Hematopoietic multipotent progenitor cell treated with erythropoietin and hydrocortisone succinate and interleukin-3 and kit ligand, for 6 days (in vitro differentiated cells): ENCODE results near the gene TGM5.
A peak's percentile ranks its signal among the peaks of the same experiment; 100 is the strongest.
"Not testable (repeated sequence)": the region's sequence is repeated elsewhere in the genome, so short reads cannot be mapped to it uniquely, and the experiment has no call there.

Source experiments
- DNase-seq: peaks from one replicate; pipeline ENCODE4 v3.0.0-alpha.2; 2015

Gene TGM5, protein sequence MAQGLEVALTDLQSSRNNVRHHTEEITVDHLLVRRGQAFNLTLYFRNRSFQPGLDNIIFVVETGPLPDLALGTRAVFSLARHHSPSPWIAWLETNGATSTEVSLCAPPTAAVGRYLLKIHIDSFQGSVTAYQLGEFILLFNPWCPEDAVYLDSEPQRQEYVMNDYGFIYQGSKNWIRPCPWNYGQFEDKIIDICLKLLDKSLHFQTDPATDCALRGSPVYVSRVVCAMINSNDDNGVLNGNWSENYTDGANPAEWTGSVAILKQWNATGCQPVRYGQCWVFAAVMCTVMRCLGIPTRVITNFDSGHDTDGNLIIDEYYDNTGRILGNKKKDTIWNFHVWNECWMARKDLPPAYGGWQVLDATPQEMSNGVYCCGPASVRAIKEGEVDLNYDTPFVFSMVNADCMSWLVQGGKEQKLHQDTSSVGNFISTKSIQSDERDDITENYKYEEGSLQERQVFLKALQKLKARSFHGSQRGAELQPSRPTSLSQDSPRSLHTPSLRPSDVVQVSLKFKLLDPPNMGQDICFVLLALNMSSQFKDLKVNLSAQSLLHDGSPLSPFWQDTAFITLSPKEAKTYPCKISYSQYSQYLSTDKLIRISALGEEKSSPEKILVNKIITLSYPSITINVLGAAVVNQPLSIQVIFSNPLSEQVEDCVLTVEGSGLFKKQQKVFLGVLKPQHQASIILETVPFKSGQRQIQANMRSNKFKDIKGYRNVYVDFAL

GRCh38 chr15:43266834-43267233 is at the start of gene TGM5:
Gene TGM5, minus strand, starts transcription at chr15:43266928. Its CDS starts 79 bp downstream, at chr15:43266849.
- no peak for DNase-seq

- DNase-seq, result no peak
Measured at GRCh38 chr15:43314171-43314570, 47.4 kb upstream of the TGM5 start.

DNA sequence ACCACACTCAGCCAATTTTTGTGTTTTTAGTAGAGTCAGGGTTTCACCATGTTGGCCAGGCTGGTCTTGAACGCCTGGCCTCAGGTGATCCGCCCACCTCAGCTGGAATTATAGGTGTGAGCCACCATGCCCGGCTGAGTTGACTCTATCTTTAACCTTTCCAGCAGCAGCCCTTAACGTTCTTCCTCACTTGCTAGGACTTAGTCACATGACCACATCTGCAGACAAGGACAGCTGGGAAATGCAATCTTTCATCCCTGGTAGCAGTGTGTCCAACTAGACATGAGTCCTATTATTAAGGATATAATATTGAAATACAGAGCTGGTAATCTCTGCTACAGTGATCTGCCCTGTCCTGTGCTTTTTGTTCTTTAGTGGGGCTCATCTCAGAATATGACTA is 45.6 kb upstream of the TGM5 start:
- no peak for DNase-seq

- no peak for DNase-seq
Measured at GRCh38 chr15:43302205-43302817, 35.6 kb upstream of the TGM5 start, which contains the start of gene TGM7. Gene TGM7, minus strand, starts transcription at chr15:43302255.

DNA sequence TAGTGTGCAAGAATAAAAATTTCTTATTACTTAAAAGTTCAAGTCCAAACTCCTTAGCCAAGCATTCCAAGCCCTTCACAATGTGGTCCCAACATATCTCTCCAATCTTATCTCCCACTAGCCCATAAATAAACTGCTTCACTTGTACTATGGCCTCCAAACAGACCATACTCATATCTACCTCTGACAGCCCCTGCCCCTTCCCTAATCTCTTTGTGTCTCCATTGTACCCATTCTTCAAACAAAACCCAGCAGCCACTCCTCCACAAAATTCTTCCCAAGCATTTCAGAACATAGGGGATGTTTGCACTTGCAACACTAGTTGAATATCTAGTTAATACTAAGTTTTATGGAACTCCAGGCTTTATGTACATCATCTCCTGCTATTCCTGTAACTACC is 33.2 kb upstream of the TGM5 start:
- DNase-seq, result no peak

GRCh38 chr15:43299411-43299810 is 32.7 kb upstream of the TGM5 start:
- DNase-seq, result no peak

DNA sequence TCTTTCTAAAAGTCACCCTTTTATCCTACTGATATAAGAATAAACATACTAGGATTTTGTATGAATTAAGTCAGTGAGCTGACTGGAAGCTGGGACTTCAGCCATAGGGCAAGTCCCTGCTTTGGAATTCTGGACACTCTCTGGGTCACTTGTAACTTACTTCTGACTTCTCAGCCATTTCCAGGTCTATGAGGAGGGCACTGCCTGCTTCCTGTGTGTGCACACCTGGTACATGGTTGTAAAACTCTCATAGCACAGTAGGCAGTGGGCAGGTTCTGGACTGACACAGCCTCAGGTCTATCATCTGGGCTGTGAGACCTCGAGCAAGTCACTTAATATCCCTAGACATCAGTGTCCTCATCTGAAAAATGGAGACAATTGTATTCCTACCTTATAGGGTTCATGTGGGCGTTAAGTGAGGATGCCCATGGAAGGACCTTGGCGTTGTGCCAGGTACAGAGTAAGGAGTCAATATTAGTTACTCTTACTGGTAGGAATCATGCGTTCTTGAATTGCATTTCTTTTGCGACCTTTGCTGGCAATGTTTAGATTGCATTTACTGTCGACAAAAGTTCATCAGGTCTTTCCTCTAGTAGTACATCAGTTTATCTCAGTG is 27.5 kb upstream of the TGM5 start:
- no peak for DNase-seq

DNA sequence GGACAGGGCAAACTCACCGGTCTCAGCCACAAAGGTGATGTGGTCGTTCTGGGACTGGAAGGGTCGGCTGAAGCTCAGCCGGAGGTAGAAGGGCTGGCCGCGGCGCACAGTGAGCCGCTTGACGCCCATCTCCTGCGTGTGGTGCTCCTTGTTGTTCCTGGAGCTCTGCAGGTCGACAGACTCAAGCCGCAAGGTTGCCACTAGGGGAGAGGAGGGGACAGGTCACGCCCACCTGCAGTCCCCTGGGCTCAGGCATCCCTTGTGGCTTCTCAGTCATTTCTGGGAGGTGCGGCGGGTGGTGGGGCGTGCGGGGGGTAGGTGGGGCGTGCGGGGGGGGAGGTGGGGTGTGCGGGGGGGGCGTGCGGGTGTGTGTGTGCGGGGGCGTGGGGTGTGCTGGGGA is 26.7 kb upstream of the TGM5 start:
- peak; percentile 39 for DNase-seq

DNA sequence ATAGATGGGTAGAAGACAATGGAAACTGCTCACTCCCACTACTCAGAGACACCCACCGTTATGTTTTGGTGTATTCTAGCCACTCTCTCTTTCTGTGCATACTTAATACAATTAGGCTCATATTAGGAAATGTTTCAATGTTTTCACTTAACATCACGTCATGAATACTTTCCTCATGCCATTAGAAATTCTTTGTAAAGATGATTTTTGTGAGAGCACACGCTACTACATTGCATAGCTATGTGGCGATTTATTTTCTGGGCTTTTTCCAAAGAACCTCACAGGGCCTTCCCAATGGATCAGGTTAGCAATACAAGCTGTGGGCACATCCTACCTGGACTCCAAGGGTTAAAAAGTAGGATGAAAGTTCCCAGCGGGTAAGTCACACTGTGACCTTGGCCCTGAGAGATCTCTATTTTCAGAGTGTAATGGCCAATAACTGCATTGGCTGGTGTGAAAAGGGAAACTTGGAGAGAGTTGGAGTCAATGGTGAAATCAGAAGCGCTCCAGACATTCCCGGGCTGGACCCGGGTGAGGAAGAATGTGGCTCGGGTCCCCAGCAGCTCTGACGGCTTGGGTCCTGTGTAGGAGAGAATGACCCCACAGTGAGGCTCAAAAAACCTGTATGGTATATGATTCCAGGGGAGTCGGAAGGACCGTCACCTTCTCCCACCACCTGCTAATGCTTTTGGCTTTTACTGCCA is 25.8 kb upstream of the TGM5 start:
- DNase-seq, result no peak

- not testable (repeated sequence) for DNase-seq
Measured at GRCh38 chr15:43289656-43290055, 22.9 kb upstream of the TGM5 start.

DNA sequence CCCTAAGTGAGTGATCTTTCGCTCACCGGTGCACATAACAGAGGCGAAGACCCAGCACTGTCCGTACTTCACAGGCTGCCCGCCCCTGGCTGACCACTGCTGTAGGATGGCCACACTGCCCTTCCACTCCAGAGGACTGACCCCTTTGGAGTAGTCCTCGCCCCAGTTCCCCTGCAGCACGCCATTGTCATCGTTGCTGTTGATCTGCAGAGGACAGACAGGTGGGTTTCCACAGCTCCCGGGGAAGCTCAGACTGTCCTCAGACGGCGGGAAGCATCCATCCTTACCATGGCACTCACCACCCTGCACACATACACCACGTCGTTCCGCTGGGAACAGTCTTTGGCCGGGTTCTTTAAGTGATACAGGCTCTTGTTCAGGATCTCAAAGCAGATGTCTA is 20.5 kb upstream of the TGM5 start:
- no peak for DNase-seq

- DNase-seq, result no peak
Measured at GRCh38 chr15:43286074-43286473, 19.3 kb upstream of the TGM5 start.

DNA sequence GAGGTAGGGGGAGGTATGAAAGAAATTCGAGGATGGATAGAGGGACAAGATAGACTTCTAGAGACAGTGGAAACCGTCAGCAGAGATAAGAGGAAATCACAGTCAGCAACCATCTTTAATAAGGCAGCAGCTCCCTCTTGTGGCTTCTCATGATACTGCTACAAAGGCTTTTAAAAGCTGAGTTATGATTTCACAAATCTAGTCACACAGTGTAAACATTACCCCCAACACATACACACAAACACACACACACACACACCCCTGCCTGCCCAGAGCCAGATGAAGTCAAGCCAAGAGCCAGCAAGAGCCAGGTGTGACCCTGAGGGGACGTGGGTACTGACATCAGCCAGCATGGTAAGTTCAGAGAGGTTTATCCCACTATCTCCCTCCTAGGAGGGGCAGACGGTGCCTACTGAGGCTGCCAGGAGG is 18.9 kb upstream of the TGM5 start:
- DNase-seq, result peak; percentile 92

GRCh38 chr15:43283526-43283925 is 16.8 kb upstream of the TGM5 start:
- no peak for DNase-seq

DNA sequence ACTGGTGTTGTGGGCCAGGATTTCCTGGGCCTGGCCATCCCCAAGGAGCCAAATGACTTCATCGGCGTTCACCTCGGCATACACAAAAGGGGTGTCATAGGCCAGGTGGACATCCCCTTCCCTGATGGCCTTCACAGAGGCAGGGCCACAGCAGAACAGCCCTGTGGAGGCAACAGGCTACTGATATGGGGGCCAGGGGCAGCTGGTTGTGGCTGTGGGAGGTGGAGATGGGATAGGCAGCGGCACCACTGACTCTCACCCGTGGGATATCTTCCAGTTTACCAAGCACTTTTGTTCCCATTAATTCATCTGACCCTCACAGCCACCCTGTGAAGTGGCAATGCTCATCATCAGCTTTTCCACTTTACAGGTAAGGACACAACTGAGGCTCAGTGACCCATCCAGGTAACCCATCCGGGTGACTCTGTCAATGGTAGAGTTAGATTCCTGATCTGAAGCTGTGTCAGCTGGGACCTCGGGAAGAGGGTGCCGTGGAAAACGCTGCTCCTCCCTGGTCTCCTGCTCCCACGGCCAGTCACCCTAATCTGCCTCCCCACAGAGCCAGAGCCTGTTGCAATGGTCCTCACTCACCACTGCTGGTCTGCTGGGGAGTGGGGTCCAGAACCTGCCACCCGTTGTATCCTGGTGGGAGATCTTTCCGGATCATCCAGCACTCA is 15.3 kb upstream of the TGM5 start:
- DNase-seq, result no peak

GRCh38 chr15:43280996-43281395 is 14.3 kb upstream of the TGM5 start:
- DNase-seq, result no peak

- no peak for DNase-seq
Measured at GRCh38 chr15:43279496-43279895, 12.8 kb upstream of the TGM5 start.

DNA sequence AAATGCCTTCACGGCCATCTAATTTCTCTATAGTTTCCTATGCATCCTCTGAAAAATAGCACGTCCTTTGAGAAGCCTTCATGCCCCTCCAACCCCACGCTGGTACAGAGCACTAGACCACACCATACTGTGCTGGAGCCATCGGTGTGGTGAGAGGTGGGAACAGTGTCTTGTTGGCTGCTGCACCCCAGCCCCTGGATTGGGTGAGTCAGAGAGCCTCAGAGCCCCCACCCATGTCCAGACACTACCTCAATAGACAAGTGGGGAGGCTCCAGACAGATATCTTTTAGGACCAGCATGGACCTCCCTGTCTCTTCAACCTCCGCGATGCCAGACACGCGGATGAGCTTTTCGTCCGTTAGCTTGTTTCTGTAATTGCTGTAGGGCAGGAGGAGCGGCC is 12.1 kb upstream of the TGM5 start:
- no peak for DNase-seq

DNA sequence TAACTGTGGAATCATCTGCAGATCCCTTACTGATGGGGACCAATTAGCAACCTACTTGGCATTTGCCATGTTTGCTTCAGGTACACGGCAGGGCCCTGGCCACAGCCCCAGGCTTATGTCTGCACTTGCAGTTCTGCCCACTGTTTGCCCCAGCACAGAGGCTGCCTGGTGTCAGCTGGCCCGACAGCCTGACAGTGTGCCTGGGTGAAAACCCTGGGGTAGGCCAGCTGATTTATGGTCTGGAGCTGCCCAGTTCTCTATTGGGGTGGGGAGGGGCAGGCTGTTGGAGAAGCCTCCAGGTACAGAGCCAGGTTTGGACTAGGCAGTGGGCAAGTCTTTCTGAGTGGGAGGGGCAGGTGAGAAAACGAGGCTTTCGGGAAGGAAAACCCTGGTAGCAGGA is 11.2 kb upstream of the TGM5 start:
- DNase-seq, result no peak

GRCh38 chr15:43277231-43277823 is 10.6 kb upstream of the TGM5 start:
- no peak for DNase-seq

DNA sequence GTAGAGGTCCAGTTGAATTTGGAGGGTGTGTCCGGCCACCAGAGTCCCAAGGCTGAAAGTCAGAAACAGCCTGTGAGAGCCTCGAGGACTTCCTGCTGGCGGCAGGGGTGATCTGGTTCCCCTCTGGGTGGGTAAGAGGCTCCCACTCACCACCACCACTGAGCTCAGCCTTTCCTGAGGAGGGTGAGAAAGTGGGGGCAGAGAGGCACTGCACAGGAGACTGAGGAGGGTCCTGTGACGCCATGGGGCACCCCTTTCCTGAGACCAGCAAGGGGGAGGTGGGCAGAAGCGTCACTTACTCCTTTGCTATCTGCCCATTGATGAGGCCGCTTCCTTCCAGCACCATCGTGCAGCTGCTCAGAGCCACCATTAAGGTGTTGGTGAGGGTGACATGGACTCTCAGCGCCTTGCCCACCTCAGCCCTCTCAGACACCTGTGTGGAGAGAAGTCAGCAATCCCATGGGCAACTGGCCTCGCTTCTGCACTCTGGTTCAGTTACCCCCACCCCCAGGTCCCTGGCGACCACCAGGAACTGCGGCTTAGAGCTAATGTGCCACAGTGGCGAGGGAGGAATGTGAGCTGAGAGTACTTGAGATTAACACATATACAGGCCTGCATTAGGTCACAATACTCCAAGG is 10.0 kb upstream of the TGM5 start:
- no peak for DNase-seq
